Neural cell (in vitro differentiated cells): Measurements from ENCODE around the gene MTPN. TPM values are rescaled to one million over a fixed set of nuclear protein-coding genes. Genes with fewer than 3 reads are reported as not detected.

ENCODE experiments used
- H2AFZ ChIP-seq: fragments of 200-600, 300-800 bp; sonication (generic), shearing (Covaris generic); 2 replicates; pipeline ENCODE4 v1.6.0; 2014; ENCODE audit warnings: low read depth, mild to moderate bottlenecking, antibody characterized with exemption, low read length, moderate library complexity
- H3F3A ChIP-seq: fragments of 200-600 bp; shearing (Covaris generic); 2 replicates; pipeline ENCODE4 v1.6.1; 2016; ENCODE audit warnings: mild to moderate bottlenecking, moderate library complexity, mixed read lengths, antibody characterized with exemption, low read length; ENCODE audit not compliant: insufficient read depth, poor library complexity, severe bottlenecking
- H3K27ac ChIP-seq: fragments of 200-600, 300-800 bp; sonication (generic), shearing (Covaris generic); 2 replicates; pipeline ENCODE4 v1.5.1; 2014; ENCODE audit warnings: mild to moderate bottlenecking, low read length, moderate library complexity
- H3K27me3 ChIP-seq: fragments of 300-800, 200-600 bp; sonication (generic), shearing (Covaris generic); 2 replicates; pipeline ENCODE4 v1.6.0; 2014; ENCODE audit warnings: mild to moderate bottlenecking, low read depth, low read length, moderate library complexity; ENCODE audit not compliant: insufficient read depth
- H3K36me3 ChIP-seq: fragments of 300-800, 200-600 bp; sonication (generic), shearing (Covaris generic); 2 replicates; pipeline ENCODE4 v1.5.1; 2014; ENCODE audit warnings: mild to moderate bottlenecking, antibody characterized with exemption, low read length, moderate library complexity; ENCODE audit not compliant: insufficient read depth
- H3K4me2 ChIP-seq: fragments of 300-800, 200-600 bp; sonication (generic), shearing (Covaris generic); 2 replicates; pipeline ENCODE4 v1.6.0; 2014; ENCODE audit warnings: mild to moderate bottlenecking, low read length
- H3K4me3 ChIP-seq: fragments of 300-800, 200-600 bp; sonication (generic), shearing (Covaris generic); 2 replicates; pipeline ENCODE4 v1.5.1; 2014; ENCODE audit warnings: mild to moderate bottlenecking, low read length, moderate library complexity
- H3K79me2 ChIP-seq: fragments of 200-600 bp; shearing (Covaris generic); replicated peaks from 2 replicates; pipeline ENCODE4 v1.6.0; 2014; ENCODE audit warnings: mild to moderate bottlenecking, low read length, moderate library complexity; ENCODE audit not compliant: insufficient read depth
- H3K9ac ChIP-seq: fragments of 300-800, 200-600 bp; sonication (generic), shearing (Covaris generic); 2 replicates; pipeline ENCODE4 v1.6.1; 2016; ENCODE audit warnings: mild to moderate bottlenecking, low read length, mixed read lengths
- H3K9me2 ChIP-seq: fragments of 200-600 bp; shearing (Covaris generic); 2 replicates; pipeline ENCODE4 v1.6.1; 2016; ENCODE audit warnings: mild to moderate bottlenecking, low read length, mixed read lengths; ENCODE audit not compliant: insufficient read depth
- H3K9me3 ChIP-seq: fragments of 200-600, 300-800 bp; sonication (generic), shearing (Covaris generic); 2 replicates; pipeline ENCODE4 v1.6.1; 2016; ENCODE audit warnings: mild to moderate bottlenecking, mixed run types, low read length, moderate library complexity, mixed read lengths
- H4K20me1 ChIP-seq: fragments of 200-600 bp; shearing (Covaris generic); 2 replicates; pipeline ENCODE4 v1.6.1; 2016; ENCODE audit warnings: mild to moderate bottlenecking, mixed run types; ENCODE audit not compliant: insufficient read depth
- CTCF ChIP-seq: fragments of 450-650 bp; IDR thresholded peaks from 2 replicates; pipeline ENCODE4 v1.5.1; 2014; ENCODE audit warnings: antibody characterized with exemption, mild to moderate bottlenecking, moderate library complexity; ENCODE audit not compliant: poor library complexity, severe bottlenecking
- EP300 ChIP-seq: fragments of 450-650 bp; conservative IDR thresholded peaks from 2 replicates; pipeline ENCODE4 v1.6.1; 2014; ENCODE audit warnings: antibody characterized with exemption, mild to moderate bottlenecking, moderate library complexity; ENCODE audit not compliant: poor library complexity, severe bottlenecking
- EZH2 ChIP-seq: fragments of 200-600, 300-800 bp; shearing (Covaris generic), sonication (generic); IDR thresholded peaks from 2 replicates; pipeline ENCODE4 v1.6.1; 2014; ENCODE audit warnings: antibody characterized with exemption, low read length, borderline replicate concordance, mild to moderate bottlenecking; ENCODE audit not compliant: insufficient read depth, poor library complexity, severe bottlenecking
- MXI1 ChIP-seq: fragments of 450-650 bp; conservative IDR thresholded peaks from 2 replicates; pipeline ENCODE4 v1.6.1; 2014; ENCODE audit warnings: antibody characterized with exemption, mild to moderate bottlenecking; ENCODE audit not compliant: poor library complexity, severe bottlenecking
- POLR2AphosphoS5 ChIP-seq: IDR thresholded peaks from 2 replicates; pipeline ENCODE4 v1.6.1; 2012
- RAD21 ChIP-seq: fragments of 450-650 bp; conservative IDR thresholded peaks from 2 replicates; pipeline ENCODE4 v1.6.1; 2014; ENCODE audit warnings: antibody characterized with exemption, mild to moderate bottlenecking, moderate library complexity
- REST ChIP-seq: IDR thresholded peaks from 2 replicates; pipeline ENCODE4 v1.6.1; 2012; ENCODE audit warnings: borderline replicate concordance
- SMC3 ChIP-seq: fragments of 450-650 bp; conservative IDR thresholded peaks from 2 replicates; pipeline ENCODE4 v1.6.1; 2014; ENCODE audit warnings: antibody characterized with exemption, mild to moderate bottlenecking, moderate library complexity; ENCODE audit not compliant: poor library complexity
- TAF1 ChIP-seq: IDR thresholded peaks from 2 replicates; pipeline ENCODE4 v1.6.1; 2012; ENCODE audit warnings: low read depth
- polyA plus RNA-seq: library from polyadenylated mRNA; depleted of rRNA; stranded (reverse); fragments of >200 nt; gene quantifications from 2 replicates; pipeline ENCODE4 v1.2.3, GENCODE V29; 2014

The MTPN gene
- polyA plus RNA-seq, 1 donor from 2014 or later, result 133 TPM

- H3K79me2 ChIP-seq, result no peaks in the 10 kb centered on the region
- no peaks in the 10 kb centered on the region for H3K27me3 ChIP-seq
- no peaks in the 10 kb centered on the region for H3K9me3 ChIP-seq
- H4K20me1 ChIP-seq, result no peaks in the 10 kb centered on the region
- no peaks in the 10 kb centered on the region for H3K36me3 ChIP-seq
- no peak overlapping the region for H3K9ac ChIP-seq
- TF ChIP-seq CTCF, result no peak
- no peak for TF ChIP-seq REST
- TF ChIP-seq EZH2, result no peak
- H3K4me3 ChIP-seq, result no peak overlapping the region
- no peak overlapping the region for H3K4me2 ChIP-seq
- no peak overlapping the region for H2AFZ ChIP-seq
- H3F3A ChIP-seq, result no peaks in the 10 kb centered on the region
- no peaks in the 10 kb centered on the region for H3K9me2 ChIP-seq
- no peak overlapping the region for H3K27ac ChIP-seq
Observed at GRCh38 chr7:136018104-136018503, 40.9 kb upstream of the MTPN start.

GRCh38 chr7:136016649-136017395 lies 39.7 kb upstream of the MTPN start:
- Histone ChIP-seq H3K9me2 (no peaks in the 10 kb centered on the region), H4K20me1 (no peaks in the 10 kb centered on the region), H3K79me2 (no peaks in the 10 kb centered on the region), H3K4me3 (no peak overlapping the region), H3K9ac (no peak overlapping the region), H3K9me3 (no peaks in the 10 kb centered on the region), H3K4me2 (no peak overlapping the region), H3K27me3 (no peaks in the 10 kb centered on the region), H3F3A (no peaks in the 10 kb centered on the region), H3K36me3 (no peaks in the 10 kb centered on the region), H2AFZ (no peak overlapping the region), H3K27ac (no peak overlapping the region)
- TF ChIP-seq EZH2 (no peak), EP300 (no peak), CTCF (no peak), POLR2AphosphoS5 (no peak), REST (no peak), SMC3 (no peak), RAD21 (no peak), TAF1 (no peak), MXI1 (no peak)
